OCI-LY7 (cell line): ENCODE results near the gene MAPKAPK3. TPM values are rescaled to one million over a fixed set of nuclear protein-coding genes. Genes with fewer than 3 reads are reported as not detected.

Experiments
- BruUV-seq: library from RNA; stranded (reverse); fragments of 400-500 nt; replicated peaks from 2 replicates; lab custom pipeline; 2021; lab: Mats Ljungman, UMichigan
- CTCF ChIA-PET: fragments of 300-600 bp; sonication (Branson Sonifier 250); formaldehyde crosslinking; loops from one replicate; lab custom pipeline; 2022; ENCODE audit warnings: antibody characterized with exemption; ENCODE audit not compliant: unreplicated experiment; lab: Charles Lee
- POLR2A ChIA-PET: fragments of 300-600 bp; sonication (Branson Sonifier 250); formaldehyde crosslinking; loops from one replicate; lab custom pipeline; 2022; ENCODE audit warnings: antibody characterized with exemption; lab: Charles Lee
- DNase-seq: peaks from one replicate; pipeline ENCODE4 v3.0.0-alpha.2; 2015; ENCODE audit warnings: low spot score
- H2AFZ ChIP-seq: fragments of 200-600 bp; sonication (generic), shearing (Covaris generic); 2 replicates; pipeline ENCODE4 v1.6.1; 2014; ENCODE audit warnings: mild to moderate bottlenecking, antibody characterized with exemption, low read length, moderate library complexity
- H3K27ac ChIP-seq: fragments of 200-600 bp; sonication (generic); 2 replicates; pipeline ENCODE4 v1.5.1; 2014; ENCODE audit warnings: mixed run types, low read depth, mild to moderate bottlenecking, moderate library complexity, low read length, inconsistent platforms; ENCODE audit not compliant: poor library complexity, severe bottlenecking
- H3K36me3 ChIP-seq: fragments of 200-600 bp; sonication (generic); 2 replicates; pipeline ENCODE4 v1.6.1; 2014; ENCODE audit warnings: mild to moderate bottlenecking, antibody characterized with exemption, low read length, moderate library complexity, mixed read lengths; ENCODE audit not compliant: insufficient read depth
- H3K4me1 ChIP-seq: fragments of 200-600 bp; sonication (generic); 2 replicates; pipeline ENCODE4 v1.5.1; 2014; ENCODE audit warnings: mild to moderate bottlenecking, low read length; ENCODE audit not compliant: insufficient read depth, poor library complexity, severe bottlenecking
- H3K4me2 ChIP-seq: fragments of 200-600 bp; sonication (generic); 2 replicates; pipeline ENCODE4 v1.6.1; 2014; ENCODE audit warnings: mild to moderate bottlenecking, low read length
- H3K4me3 ChIP-seq: fragments of 200-600 bp; sonication (generic); 2 replicates; pipeline ENCODE4 v1.5.1; 2014; ENCODE audit warnings: mild to moderate bottlenecking, low read depth, low read length; ENCODE audit not compliant: poor library complexity, severe bottlenecking
- H3K79me2 ChIP-seq: fragments of 200-600 bp; sonication (generic); 2 replicates; pipeline ENCODE4 v1.6.1; 2016; ENCODE audit warnings: low read depth, mild to moderate bottlenecking, low read length, moderate library complexity, mixed read lengths; ENCODE audit not compliant: insufficient read depth
- H3K9me2 ChIP-seq: fragments of 200-600 bp; sonication (generic); 2 replicates; pipeline ENCODE4 v1.6.1; 2016; ENCODE audit warnings: mild to moderate bottlenecking, low read length, mixed read lengths; ENCODE audit not compliant: insufficient read depth
- H3K9me3 ChIP-seq: fragments of 200-600 bp; sonication (generic); 2 replicates; pipeline ENCODE4 v1.6.1; 2014; ENCODE audit warnings: mild to moderate bottlenecking, mixed run types, low read length, mixed read lengths
- H4K20me1 ChIP-seq: fragments of 200-600 bp; sonication (generic); 2 replicates; pipeline ENCODE4 v1.6.1; 2014; ENCODE audit warnings: mild to moderate bottlenecking, antibody characterized with exemption, low read length, moderate library complexity, mixed read lengths; ENCODE audit not compliant: insufficient read depth
- EZH2phosphoT487 ChIP-seq: fragments of 200-600 bp; sonication (generic); IDR thresholded peaks from 2 replicates; pipeline ENCODE4 v1.6.1; 2018; ENCODE audit warnings: low read depth, borderline replicate concordance, mild to moderate bottlenecking, mixed run types, antibody characterized with exemption, low read length, moderate library complexity, mixed read lengths
- intact Hi-C: fragments of 100-400 bp; cut with micrococcal nuclease; formaldehyde crosslinking; loops from one replicate; pipeline ENCODE4 v1.10.0; 2022; ENCODE audit not compliant: unreplicated experiment
- total RNA-seq, 2 experiments: library from RNA; depleted of rRNA in 1 of 2; stranded (reverse); fragments of >200 nt in 1 of 2; shearing (Covaris generic) in 1 of 2; gene quantifications; 2 replicates each; pipeline ENCODE4 v1.2.3, GENCODE V29; 2014 to 2022
- TF ChIP-seq, protein P1 (sequence below): fragments of 200-600 bp; sonication (generic); conservative IDR thresholded peaks from 2 replicates; pipeline ENCODE4 v1.5.1; 2014; ENCODE audit warnings: mild to moderate bottlenecking, antibody characterized with exemption, low read length, moderate library complexity, mixed read lengths

MAPKAPK3 gene
- total RNA-seq, 2 experiments from 2014 or later = 17.5 to 25.2 TPM

DNA sequence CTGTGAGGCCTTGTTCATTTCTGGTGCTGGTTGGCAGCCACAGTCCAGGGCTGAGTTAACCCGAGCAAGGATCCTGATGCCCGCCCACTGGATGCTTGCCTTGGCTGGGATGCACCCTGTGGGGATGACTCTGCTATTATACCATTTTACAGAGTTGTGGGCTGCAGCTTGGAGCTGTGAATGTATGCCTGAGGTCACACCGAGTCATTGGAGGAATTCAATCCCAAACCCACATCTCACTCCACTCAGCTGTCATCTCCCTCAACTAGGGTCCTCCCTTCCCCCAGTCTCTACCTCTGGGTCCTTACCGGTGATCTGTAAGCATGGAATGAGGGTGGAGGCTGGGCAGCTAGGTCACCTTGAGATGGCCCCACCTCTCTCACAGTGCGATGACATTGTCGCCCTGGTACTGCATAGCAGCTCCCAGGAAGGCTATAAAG lies 22.1 kb downstream of the MAPKAPK3 start:
- Histone ChIP-seq H3K27ac (no peak overlapping the region), H2AFZ (no peak overlapping the region), H3K9me3 (no peaks in the 10 kb centered on the region), H3K9me2 (no peaks in the 10 kb centered on the region), H3K4me3 (no peak overlapping the region), H3K4me1 (no peaks in the 10 kb centered on the region), H3K4me2 (no peak overlapping the region), H4K20me1 (no peaks in the 10 kb centered on the region), H3K36me3 (peaks cover 11% of the 10 kb centered on the region; the same call in 1 of the 2 replicates), H3K79me2 (no peaks in the 10 kb centered on the region)
- BruUV-seq = no TSS peak
- POLR2A ChIA-PET = no interaction called here
- DNase-seq = no peak
- intact Hi-C loops = no loop called here
- TF ChIP-seq EZH2phosphoT487 = no peak
- TF ChIP-seq, protein P1, sequence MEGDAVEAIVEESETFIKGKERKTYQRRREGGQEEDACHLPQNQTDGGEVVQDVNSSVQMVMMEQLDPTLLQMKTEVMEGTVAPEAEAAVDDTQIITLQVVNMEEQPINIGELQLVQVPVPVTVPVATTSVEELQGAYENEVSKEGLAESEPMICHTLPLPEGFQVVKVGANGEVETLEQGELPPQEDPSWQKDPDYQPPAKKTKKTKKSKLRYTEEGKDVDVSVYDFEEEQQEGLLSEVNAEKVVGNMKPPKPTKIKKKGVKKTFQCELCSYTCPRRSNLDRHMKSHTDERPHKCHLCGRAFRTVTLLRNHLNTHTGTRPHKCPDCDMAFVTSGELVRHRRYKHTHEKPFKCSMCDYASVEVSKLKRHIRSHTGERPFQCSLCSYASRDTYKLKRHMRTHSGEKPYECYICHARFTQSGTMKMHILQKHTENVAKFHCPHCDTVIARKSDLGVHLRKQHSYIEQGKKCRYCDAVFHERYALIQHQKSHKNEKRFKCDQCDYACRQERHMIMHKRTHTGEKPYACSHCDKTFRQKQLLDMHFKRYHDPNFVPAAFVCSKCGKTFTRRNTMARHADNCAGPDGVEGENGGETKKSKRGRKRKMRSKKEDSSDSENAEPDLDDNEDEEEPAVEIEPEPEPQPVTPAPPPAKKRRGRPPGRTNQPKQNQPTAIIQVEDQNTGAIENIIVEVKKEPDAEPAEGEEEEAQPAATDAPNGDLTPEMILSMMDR = no peak
- CTCF ChIA-PET = interaction anchor here (0.6 kb wide), 2 partner anchors 26 to 229 kb away, joined by 3 read pairs; no protein-coding TSS in a partner anchor

DNA sequence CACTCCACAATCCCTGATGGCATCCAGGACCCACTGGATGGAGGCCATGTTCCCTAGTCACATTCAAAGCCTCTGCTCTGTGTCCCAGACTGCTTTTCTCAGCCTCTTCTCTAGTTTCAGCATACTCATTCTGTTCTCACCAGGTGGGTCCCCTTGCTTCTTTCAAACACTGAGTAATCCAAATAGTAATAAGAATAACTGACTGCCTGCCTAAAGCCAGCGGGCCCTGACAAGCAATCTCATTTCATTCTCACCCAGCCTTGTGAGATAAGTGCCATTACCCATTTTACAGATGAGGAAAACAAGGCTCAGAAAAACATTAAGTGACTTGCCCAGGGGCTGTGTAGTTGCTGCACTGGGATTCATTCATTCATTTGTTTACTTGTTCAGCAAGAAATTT lies 25.4 kb downstream of the MAPKAPK3 start:
- intact Hi-C loops = no loop called here
- H3K79me2 ChIP-seq = no peaks in the 10 kb centered on the region
- no peak for TF ChIP-seq EZH2phosphoT487
- TF ChIP-seq, protein P1 = no peak
- H3K4me3 ChIP-seq = no peak overlapping the region
- no peaks in the 10 kb centered on the region for H3K9me2 ChIP-seq
- no peak overlapping the region for H3K27ac ChIP-seq
- H4K20me1 ChIP-seq = no peaks in the 10 kb centered on the region
- no peak overlapping the region for H3K4me2 ChIP-seq
- H3K36me3 ChIP-seq = peaks cover 11% of the 10 kb centered on the region; the same call in 1 of the 2 replicates
- no peak for DNase-seq
- no peaks in the 10 kb centered on the region for H3K4me1 ChIP-seq
- POLR2A ChIA-PET = no interaction called here
- no TSS peak for BruUV-seq
- H2AFZ ChIP-seq = no peak overlapping the region
- H3K9me3 ChIP-seq = no peaks in the 10 kb centered on the region
- CTCF ChIA-PET = no interaction called here

DNA sequence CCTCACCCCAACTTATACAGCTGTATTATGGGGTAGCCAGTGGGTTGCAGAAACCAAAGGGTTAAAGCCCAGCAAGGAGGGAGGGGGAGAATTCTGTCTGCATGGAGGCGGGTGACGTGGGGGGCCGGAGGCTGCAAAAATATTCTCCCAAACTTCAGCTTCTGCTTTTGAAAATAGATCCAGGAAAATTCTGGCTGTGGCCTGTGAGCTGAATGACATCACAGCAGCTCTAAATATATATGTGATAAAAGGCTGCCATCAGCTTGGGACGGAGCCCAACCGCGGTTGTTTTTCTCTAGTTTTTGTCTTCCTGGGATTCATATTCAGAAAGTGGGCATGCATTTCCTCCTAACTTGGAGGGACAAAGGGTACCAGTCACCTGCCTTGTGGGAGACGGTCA lies 27.6 kb downstream of the MAPKAPK3 start:
- ChIA-PET CTCF (no interaction called here), POLR2A (interaction anchor here (0.7 kb wide), 1 partner anchor 17 kb away, joined by 3 read pairs; no protein-coding TSS in a partner anchor)
- no peaks in the 10 kb centered on the region for H3K9me3 ChIP-seq
- H3K79me2 ChIP-seq = no peaks in the 10 kb centered on the region
- H2AFZ ChIP-seq = no peak overlapping the region
- H3K4me3 ChIP-seq = no peak overlapping the region
- TF ChIP-seq, protein P1 = no peak
- no peak for TF ChIP-seq EZH2phosphoT487
- no peak overlapping the region for H3K4me2 ChIP-seq
- H3K4me1 ChIP-seq = no peaks in the 10 kb centered on the region
- no TSS peak for BruUV-seq
- H4K20me1 ChIP-seq = no peaks in the 10 kb centered on the region
- H3K27ac ChIP-seq = no peak overlapping the region
- peaks cover 11% of the 10 kb centered on the region; the same call in 1 of the 2 replicates for H3K36me3 ChIP-seq
- intact Hi-C loops = no loop called here
- no peak for DNase-seq
- no peaks in the 10 kb centered on the region for H3K9me2 ChIP-seq
